Ishikawa (cell line): ENCODE measurements around the gene DDX23.

Experiments used
- CEBPB ChIP-seq: IDR thresholded peaks from 2 replicates; pipeline ENCODE4 v1.6.1; 2012
- CREB1 ChIP-seq: IDR thresholded peaks from 2 replicates; pipeline ENCODE4 v1.6.1; 2012; ENCODE audit warnings: low read depth
- EGR1 ChIP-seq: IDR thresholded peaks from 2 replicates; pipeline ENCODE4 v1.6.1; 2012
- EP300 ChIP-seq: IDR thresholded peaks from 2 replicates; pipeline ENCODE4 v1.6.1; 2012; ENCODE audit warnings: borderline replicate concordance
- FOXM1 ChIP-seq: IDR thresholded peaks from 2 replicates; pipeline ENCODE4 v1.6.1; 2012; ENCODE audit warnings: low read depth, borderline replicate concordance
- NFIC ChIP-seq: IDR thresholded peaks from 2 replicates; pipeline ENCODE4 v1.6.1; 2012
- RAD21 ChIP-seq: IDR thresholded peaks from 2 replicates; pipeline ENCODE4 v1.6.1; 2012; ENCODE audit warnings: low read depth
- TAF1 ChIP-seq: IDR thresholded peaks from 2 replicates; pipeline ENCODE4 v1.6.1; 2012; ENCODE audit warnings: low read depth, mild to moderate bottlenecking
- TCF12 ChIP-seq: IDR thresholded peaks from 2 replicates; pipeline ENCODE4 v1.6.1; 2012; ENCODE audit warnings: low read depth
- TEAD4 ChIP-seq: IDR thresholded peaks from 2 replicates; pipeline ENCODE4 v1.6.1; 2012
- YY1 ChIP-seq: IDR thresholded peaks from 2 replicates; pipeline ENCODE4 v1.6.1; 2012; ENCODE audit warnings: low read depth
- ZBTB7A ChIP-seq: IDR thresholded peaks from 2 replicates; pipeline ENCODE4 v1.6.1; 2012; ENCODE audit warnings: low read depth
- TF ChIP-seq, protein P1 (sequence below): IDR thresholded peaks from 2 replicates; pipeline ENCODE4 v1.6.1; 2012
- TF ChIP-seq, protein P2 (sequence below): IDR thresholded peaks from 2 replicates; pipeline ENCODE4 v1.6.1; 2012; ENCODE audit warnings: low read depth, mild to moderate bottlenecking
- TF ChIP-seq, protein P3 (sequence below): IDR thresholded peaks from 2 replicates; pipeline ENCODE4 v1.6.1; 2012

The DDX23 gene

DNA sequence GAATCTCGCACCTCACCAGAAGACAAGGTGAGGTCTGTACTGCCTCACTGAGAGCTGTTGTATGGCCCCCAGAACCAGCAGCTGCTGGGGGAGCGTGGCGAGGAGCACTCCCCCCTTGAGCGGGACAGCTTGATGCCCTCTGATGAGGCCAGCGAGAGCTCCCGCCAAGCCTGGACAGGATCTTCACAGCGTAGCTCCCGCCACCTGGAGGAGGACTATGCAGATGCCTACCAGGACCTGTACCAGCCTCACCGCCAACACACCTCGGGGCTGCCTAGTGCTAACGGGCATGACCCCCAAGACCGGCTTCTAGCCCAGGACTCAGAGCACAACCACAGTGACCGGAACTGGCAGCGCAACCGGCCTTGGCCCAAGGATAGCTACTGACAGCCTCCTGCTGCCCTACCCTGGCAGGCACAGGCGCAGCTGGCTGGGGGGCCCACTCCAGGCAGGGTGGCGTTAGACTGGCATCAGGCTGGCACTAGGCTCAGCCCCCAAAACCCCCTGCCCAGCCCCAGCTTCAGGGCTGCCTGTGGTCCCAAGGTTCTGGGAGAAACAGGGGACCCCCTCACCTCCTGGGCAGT lies 24.4 kb downstream of the DDX23 start:
- TF ChIP-seq, protein P1, sequence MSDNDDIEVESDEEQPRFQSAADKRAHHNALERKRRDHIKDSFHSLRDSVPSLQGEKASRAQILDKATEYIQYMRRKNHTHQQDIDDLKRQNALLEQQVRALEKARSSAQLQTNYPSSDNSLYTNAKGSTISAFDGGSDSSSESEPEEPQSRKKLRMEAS, result no peak
- no peak for TF ChIP-seq TCF12
- no peak for TF ChIP-seq EP300
- no peak for TF ChIP-seq NFIC
- no peak for TF ChIP-seq TAF1
- no peak for TF ChIP-seq FOXM1
- no peak for TF ChIP-seq CREB1
- TF ChIP-seq, protein P2, sequence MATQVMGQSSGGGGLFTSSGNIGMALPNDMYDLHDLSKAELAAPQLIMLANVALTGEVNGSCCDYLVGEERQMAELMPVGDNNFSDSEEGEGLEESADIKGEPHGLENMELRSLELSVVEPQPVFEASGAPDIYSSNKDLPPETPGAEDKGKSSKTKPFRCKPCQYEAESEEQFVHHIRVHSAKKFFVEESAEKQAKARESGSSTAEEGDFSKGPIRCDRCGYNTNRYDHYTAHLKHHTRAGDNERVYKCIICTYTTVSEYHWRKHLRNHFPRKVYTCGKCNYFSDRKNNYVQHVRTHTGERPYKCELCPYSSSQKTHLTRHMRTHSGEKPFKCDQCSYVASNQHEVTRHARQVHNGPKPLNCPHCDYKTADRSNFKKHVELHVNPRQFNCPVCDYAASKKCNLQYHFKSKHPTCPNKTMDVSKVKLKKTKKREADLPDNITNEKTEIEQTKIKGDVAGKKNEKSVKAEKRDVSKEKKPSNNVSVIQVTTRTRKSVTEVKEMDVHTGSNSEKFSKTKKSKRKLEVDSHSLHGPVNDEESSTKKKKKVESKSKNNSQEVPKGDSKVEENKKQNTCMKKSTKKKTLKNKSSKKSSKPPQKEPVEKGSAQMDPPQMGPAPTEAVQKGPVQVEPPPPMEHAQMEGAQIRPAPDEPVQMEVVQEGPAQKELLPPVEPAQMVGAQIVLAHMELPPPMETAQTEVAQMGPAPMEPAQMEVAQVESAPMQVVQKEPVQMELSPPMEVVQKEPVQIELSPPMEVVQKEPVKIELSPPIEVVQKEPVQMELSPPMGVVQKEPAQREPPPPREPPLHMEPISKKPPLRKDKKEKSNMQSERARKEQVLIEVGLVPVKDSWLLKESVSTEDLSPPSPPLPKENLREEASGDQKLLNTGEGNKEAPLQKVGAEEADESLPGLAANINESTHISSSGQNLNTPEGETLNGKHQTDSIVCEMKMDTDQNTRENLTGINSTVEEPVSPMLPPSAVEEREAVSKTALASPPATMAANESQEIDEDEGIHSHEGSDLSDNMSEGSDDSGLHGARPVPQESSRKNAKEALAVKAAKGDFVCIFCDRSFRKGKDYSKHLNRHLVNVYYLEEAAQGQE, result no peak
- TF ChIP-seq, protein P3, sequence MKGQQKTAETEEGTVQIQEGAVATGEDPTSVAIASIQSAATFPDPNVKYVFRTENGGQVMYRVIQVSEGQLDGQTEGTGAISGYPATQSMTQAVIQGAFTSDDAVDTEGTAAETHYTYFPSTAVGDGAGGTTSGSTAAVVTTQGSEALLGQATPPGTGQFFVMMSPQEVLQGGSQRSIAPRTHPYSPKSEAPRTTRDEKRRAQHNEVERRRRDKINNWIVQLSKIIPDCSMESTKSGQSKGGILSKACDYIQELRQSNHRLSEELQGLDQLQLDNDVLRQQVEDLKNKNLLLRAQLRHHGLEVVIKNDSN, result no peak
- no peak for TF ChIP-seq ZBTB7A

DNA sequence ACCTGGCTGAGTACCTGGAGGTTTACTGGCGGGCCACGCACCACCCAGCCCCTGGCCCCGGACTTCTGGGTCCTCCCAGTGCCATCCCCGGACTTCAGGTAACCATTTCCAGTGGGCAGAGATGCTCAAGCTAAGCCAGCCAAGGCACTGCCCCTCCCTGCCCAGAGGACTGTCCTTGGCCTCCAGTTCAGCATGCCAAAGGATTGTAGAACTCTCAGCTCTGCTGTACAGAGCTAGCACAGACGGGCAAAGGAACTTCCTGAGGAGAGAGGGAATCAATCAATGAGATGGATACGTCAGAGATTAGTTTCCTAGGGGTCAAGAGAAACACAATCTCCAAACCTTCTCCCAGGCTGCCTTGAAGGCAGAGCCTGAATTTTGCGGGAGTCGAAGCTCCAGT lies 24.9 kb downstream of the DDX23 start:
- TF ChIP-seq TCF12, result no peak
- TF ChIP-seq, protein P2, result no peak
- TF ChIP-seq, protein P1, result no peak
- no peak for TF ChIP-seq YY1
- TF ChIP-seq TEAD4, result no peak
- no peak for TF ChIP-seq NFIC
- TF ChIP-seq EP300, result no peak
- no peak for TF ChIP-seq FOXM1
- no peak for TF ChIP-seq CREB1

DNA sequence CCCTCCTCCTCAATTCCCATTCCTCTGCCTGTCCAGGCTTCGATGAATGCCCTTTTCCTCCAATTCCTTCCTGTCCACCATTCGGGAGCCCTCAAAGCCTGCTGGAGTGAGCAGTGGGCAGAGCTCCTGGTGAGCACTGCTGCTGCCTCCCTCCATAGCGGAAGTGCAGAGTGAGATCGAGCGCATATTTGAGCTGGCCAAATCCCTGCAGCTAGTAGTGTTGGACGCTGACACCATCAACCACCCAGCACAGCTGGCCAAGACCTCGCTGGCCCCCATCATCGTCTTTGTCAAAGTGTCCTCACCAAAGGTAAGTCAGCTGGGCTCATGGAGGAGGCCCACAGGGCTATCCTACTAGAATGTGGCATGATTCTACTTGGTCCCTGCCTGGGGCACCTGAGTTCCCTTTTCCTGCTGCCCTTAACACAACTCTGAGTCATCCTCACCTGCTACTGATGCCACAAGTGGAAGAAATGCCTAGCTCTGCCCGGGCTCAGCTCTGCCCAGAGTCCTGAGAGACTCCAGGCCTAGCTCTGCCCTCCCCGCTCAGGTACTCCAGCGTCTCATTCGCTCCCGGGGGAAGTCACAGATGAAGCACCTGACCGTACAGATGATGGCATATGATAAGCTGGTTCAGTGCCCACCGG lies 25.6 kb downstream of the DDX23 start:
- TF ChIP-seq TEAD4, result no peak
- TF ChIP-seq, protein P1, result no peak
- no peak for TF ChIP-seq RAD21
- TF ChIP-seq, protein P2, result no peak
- no peak for TF ChIP-seq NFIC

DNA sequence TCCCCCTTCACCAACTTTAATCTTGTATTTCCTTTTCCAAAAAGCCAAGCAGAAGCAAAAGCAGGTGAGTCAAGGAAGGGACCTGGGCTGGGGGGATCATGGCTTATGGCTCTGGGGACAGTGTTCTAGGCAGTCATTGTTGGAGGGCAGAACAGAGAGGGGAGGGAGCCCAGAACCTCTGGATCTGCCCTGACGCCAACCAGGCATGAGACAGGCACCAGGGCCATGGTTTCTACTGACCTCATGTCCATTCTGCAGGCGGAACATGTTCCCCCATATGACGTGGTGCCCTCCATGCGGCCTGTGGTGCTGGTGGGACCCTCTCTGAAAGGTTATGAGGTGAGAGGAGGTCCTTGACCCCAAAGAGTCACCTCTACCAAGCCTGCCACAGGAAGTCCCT lies 27.1 kb downstream of the DDX23 start:
- no peak for TF ChIP-seq TCF12
- TF ChIP-seq, protein P1, result no peak
- no peak for TF ChIP-seq CEBPB
- no peak for TF ChIP-seq EGR1
- no peak for TF ChIP-seq ZBTB7A

DNA sequence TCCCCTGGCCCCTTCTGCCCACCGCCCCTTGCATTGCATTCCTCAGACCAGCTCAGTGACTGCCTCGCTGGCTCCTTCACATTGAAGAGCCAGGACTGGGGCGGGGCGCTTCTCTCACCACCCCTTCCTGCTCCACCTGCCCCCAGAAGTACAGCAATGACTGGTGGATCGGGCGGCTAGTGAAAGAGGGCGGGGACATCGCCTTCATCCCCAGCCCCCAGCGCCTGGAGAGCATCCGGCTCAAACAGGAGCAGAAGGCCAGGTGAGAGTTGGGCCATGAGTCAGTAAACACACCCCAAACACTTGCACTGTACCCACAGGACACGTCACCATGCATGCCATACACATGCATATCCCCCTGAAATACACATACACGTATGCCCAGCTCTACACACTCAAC lies 27.9 kb downstream of the DDX23 start:
- TF ChIP-seq CEBPB, result no peak
- no peak for TF ChIP-seq TAF1
- no peak for TF ChIP-seq NFIC
- TF ChIP-seq TCF12, result no peak
- no peak for TF ChIP-seq TEAD4
- TF ChIP-seq, protein P3, result no peak
- no peak for TF ChIP-seq YY1
- no peak for TF ChIP-seq RAD21
- TF ChIP-seq, protein P2, result no peak
- no peak for TF ChIP-seq EGR1
- no peak for TF ChIP-seq EP300
- no peak for TF ChIP-seq CREB1
